Activated CD8-positive, alpha-beta memory T cell treated with anti-CD3 and anti-CD28 coated beads for 1 hour (primary cell): ENCODE measurements around the gene SRGAP1.
"Not testable (repeated sequence)": the region's sequence is repeated elsewhere in the genome, so short reads cannot be mapped to it uniquely, and the experiment has no call there.

Experiments used
- DNase-seq, 2 donors: peaks; one replicate each; pipeline ENCODE4 v3.0.0-alpha.2; 2020; ENCODE audit warnings: low read depth in 1 of 2; ENCODE audit errors: extremely low read depth in 1 of 2

Gene SRGAP1

DNA sequence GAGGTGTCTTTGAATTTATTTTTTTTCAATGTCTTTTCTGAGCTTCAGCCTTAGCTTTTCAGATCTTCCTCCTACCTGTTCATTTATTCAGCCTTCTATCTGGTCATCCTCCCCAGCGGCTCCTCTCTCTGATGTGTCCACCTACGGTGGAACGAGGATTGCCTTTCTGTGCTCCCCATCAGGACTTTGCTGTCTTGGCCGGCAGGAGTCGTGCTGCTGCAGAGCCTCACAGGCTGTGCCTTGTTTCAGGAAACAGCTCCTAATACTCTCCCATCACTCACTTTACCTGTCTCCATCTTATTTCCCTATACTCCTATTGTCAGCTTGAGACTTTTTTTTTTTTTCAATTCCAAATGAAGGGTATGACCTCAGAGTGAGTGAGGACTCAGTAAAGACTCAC is 300.7 kb downstream of the SRGAP1 start:
- no peak for DNase-seq

DNA sequence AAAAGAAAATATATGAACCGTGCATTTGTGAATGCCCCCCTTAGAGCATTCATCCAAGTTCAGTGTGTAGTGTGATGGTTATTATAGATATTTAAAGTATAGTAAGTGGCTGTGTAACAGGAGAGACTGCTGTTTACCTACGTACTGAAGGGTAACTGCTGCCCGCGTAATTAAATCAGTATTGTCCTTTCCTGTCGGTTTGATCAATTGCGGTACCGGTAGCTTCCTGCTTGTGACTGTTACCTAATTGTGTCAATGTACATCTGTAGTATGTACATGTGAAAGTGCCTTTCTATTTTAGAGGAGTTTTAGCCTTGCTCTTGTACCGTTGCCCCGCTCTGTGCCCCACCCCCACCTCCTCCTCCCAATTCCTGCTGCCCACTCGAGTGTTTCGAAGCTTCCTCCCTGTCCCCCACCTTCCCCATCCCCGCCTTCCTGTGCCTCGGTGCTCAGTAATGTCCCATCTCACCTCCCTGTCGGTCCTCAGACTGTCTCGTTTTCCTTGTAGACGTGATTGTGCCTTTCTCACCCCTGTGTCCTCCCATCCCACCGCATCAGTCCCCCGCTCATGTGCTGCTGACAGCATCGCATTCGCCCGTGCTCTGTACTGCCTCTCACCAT is 302.6 kb downstream of the SRGAP1 start:
- no peak for DNase-seq

DNA sequence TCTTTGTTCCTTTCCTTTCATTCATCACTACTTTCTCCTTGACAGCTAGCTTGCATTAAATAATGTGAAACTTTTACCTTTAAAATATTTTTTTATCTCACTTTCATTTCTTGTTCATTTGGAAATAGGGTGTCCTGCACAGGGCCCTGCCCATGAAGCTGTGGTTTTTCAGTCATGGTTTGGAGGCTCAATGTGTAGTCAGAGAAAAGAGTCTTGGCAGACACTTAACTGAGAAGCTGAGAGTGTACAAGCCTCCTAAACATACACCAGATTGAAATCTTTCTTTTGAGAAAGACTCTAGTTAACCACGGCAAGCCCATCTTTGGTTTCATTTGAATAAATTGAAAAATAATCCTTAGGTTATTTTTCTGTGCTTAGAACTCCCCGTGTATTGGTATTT is 303.4 kb downstream of the SRGAP1 start:
- no peak for DNase-seq

DNA sequence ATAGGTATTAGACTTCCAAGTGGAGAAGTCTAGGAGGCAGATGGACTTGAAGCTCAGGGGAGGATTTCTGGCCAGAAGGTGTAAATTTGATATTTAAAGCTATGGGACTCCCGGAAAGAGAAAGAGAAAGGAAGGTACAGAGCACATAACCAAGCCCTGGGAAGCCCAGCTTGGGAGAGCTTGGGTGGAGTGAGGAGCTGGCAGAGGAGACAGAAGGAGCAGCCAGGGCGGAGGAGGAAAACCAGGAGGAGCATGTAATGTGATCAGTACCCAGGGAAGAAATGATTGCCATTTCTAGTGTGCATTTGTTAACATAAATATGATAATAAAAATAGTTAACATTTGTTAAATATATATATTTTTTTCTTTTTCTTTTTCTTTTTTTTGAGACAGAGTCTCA is 310.2 kb downstream of the SRGAP1 start:
- DNase-seq: no peak

DNA sequence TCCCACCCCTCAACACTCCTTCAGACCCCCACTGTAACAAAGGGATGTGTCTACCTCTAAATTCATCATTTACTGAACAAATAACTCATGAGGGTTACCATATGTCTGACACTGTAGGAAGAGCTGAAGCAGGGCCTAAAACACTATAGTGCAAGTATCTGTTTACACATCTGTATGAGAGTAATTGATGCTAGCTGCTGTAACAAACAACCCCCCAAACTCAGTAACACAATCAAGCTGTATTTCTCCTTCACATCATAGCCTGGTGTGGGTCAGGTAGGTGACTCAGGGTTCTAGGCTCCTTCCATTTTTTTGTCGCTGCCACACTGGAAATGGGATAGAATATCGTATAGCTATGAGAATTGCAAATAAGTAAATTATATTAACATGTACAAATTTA is 312.6 kb downstream of the SRGAP1 start:
- no peak for DNase-seq

DNA sequence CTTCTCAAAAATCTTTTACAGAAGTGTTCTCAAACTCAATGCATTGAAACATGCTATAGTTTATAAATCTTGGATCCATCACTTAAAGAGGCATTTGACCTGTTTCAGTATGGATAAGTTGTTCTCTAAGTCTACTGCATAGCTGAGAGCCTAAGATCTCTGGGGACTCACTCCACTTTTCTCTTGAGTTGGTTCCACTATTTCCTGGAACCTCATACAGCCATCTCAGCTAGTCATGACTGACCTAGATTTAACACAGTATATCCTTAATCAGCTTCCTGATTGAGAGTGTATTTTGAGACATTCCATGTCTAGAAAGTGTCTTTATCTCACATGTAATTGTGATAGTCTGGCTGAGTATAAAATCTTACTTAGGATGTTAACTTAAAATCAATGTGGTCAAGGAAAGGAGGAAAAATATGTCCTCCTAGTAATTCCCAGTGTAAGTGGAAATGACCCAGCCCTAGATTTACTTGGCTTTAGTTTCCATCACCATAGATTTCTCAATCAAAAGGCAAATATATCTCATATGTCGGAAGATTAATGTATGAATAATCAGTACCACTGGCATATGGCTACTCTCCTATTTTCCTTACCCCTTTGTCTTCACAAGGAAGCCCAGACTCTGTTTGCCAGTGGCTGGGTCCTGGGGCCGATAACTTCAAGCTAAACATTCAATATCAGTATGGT is 315.7 kb downstream of the SRGAP1 start:
- DNase-seq: no peak

DNA sequence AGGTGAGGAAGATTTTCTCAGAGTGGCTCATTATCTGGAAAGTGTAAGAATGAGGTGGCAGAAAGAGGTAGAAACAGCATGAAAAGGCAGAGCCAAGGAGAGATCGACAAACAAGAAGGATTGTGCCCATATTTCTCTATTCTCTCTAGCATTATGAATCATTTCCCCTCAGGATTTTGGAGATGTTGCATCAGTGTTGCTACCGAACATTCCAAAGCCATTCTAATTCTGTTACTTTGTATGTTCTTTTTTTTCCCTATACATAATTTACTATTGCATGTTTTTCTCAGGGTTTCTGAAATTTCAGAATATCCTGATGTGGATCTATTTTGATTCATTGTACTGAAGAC is 316.2 kb downstream of the SRGAP1 start:
- no peak for DNase-seq

DNA sequence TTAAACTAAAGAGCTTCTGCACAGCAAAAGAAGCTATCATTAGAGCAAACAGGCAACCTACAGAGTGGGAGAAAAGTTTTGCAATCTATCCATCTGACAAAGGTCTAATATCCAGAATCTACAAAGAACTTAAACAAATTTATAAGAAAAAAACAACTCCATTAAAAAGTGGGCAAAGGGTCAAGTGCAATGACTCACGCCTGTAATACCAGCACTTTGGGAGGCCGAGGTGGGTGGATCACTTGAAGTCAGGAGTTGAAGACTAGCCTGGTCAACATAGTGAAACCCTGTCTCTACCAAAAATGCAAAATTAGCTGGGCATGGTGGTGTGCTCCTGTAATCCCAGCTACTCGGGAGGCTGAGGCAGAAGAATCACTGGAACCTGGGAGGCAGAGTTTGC is 322.1 kb downstream of the SRGAP1 start:
- not testable (repeated sequence) for DNase-seq

DNA sequence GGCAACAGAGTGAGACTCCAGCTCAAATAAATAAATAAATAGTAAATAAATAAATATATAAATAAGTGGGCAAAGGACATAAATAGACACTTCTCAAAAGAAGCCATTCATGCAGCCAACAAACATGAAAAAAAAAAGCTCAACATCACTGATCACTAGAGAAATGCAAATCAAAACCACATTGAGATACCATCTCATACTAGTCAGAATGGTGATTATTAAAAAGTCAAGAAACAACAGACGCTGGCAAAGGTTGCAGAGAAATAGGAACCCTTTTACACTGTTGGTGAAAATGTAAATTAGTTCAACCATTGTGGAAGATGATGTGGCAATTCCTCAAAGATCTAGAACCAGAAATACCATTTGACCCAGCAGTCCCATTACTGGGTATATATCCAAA is 322.5 kb downstream of the SRGAP1 start:
- not testable (repeated sequence) for DNase-seq

DNA sequence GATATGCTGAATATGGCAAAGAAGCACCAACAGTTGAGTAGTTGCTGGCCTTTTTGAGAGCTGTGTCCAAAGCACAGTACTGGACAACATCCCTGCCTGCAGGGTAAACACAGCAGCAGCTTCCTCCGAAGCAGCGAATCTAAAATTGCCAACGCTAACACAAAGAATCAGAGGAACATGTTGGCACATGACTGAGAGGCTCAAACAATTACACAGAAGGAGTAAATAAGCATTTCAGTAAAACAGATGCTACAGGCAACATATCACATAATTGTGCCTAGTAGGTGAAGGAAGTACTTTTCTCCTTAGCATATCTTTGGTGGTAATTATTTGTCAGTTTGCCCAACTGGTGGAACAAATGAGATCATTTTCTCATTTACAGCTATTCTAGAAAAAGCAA is 325.5 kb downstream of the SRGAP1 start:
- no peak for DNase-seq

DNA sequence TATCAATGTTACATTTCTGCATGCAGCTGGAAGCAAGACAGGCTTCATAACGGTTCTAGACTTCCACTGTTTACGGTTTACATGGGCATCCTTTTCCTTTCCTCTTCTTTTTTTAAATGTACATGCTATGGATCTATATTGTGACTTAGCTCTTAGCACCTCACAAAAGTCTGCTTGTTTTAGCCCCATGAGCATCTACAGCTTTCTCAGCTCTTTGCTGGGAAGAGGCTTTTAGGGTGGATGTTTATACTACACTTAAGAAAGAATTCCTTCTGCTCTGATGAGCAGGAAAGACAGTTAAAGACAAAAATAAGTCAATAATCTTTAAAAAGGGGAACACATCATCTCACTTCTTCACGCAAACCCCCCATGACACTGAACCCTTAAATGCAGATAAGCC is 326.2 kb downstream of the SRGAP1 start:
- DNase-seq: no peak

DNA sequence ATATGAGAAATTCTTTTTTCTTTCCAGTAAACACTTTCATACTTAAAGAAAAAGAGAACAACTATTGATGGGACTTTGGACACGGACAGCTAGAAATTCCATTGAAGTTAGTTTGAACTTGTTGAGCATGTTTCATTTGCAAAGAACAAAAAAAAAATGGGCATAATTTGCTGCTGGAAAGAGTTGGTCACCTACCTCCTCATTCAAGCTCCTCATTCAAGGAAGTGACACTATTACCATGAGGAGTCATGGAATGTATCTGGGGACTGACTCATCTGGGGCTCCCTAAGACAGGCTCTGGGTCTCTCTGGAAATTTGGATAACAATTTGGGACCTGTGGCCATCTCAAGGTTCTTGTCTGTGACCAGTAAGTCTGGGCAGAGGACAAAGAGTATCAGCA is 327.2 kb downstream of the SRGAP1 start:
- DNase-seq: no peak

DNA sequence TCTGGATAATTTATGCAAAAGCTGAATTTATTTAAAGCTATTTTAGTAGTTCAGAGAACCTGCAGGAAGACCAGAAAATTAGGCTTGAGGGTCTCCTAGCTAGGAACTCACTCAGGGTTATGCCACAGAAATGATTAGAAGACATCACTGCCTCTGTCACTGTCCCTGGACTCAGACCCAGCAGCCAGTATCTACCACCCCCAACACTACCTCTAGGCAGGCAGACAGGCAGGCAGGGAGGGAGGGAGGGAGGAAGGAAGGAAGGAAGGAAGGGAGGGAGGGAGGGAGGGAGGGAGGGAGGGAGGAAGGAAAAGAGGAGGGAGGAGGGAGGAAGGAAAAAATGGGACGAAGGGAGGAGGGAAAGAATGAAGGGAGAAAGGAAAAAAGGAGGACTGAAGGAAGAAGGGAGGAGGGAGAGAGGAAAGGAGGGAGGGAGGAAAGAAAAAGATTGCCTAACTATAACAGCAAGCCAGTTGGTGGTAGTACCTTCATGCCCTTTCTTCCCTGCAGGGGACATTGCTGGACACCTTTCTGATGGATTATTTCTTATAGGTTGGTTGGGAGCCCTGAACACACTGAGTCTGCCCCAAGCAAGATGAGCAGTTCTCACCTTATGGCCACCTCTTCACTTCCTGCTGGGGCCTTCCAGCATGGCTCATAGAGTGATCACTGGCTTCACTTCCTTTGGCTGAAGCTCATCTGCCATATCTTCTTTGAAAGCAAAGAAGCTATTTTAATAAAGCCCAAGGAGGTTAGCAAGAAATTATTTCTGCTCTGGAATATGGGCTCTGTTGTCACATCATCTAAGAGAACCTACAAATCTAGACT is 327.9 kb downstream of the SRGAP1 start:
- DNase-seq: no peak

DNA sequence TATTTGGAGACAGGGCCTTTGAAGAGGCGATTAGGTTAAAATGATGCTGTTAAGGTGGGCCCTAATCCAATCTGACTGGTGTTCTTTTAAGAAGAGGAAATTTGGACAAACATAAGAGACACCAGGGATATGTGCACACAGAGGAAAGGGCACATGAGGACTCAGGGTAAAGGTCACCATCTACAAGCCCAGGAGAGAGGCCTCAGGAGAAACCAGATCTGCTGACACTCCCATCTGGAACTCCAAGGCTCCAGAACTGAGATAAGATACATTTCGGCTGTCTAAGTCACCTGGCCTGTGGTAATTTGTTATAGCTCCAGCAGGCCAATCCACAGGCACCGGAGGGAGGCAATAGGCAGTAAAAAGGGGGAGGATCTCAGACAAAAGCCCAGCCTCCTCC is 329.0 kb downstream of the SRGAP1 start:
- DNase-seq: no peak

DNA sequence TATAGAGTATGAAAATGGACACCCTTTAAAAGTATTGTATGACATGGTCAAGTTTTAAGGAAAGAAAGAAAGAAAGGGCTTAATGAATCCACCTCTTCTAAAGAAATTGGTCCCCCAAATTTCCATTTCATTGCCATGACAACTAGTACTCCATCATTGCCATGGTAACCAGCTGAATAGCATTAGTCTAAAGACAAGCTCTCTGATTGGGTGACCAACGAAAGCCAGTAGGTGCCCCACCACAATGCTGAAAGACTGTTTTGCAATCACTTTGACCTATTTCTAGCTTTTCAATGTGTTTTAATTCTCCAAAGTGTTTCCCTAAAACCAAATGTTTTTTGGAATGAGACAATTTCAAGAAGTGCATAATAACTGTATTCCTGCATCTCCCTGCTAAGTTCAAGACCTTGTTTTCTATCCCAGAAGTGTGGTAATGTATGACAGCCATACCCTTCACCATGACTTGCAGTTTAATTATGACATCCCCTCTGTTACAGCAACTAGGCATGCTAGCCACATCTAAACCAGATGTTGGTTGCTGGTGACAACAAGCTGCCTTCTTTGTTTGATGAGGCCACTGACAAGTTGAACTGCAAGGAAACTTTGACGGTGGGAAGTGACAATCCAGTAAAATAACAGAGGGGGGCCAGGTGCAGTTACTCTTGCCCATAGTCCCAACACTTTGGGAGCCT is 330.9 kb downstream of the SRGAP1 start:
- no peak for DNase-seq

DNA sequence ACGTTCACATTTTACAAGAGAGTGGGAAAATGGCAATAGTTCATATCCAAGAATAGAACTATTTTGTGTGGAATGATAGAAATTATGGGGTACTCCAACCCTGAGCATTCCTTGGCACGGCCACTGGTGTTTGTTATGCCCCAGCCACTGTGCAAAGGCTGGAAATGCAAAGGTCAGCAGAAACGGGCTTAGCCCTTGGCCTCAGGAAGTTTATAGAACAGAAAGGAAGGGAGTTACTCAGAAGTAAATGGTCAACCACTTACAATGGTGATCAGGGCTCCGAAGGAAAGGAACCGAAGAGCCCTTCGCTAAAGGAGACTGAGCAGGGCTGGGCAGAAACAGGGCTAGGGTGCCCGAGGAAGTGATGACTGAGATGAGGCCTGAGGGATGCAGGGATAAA is 332.5 kb downstream of the SRGAP1 start:
- no peak for DNase-seq

DNA sequence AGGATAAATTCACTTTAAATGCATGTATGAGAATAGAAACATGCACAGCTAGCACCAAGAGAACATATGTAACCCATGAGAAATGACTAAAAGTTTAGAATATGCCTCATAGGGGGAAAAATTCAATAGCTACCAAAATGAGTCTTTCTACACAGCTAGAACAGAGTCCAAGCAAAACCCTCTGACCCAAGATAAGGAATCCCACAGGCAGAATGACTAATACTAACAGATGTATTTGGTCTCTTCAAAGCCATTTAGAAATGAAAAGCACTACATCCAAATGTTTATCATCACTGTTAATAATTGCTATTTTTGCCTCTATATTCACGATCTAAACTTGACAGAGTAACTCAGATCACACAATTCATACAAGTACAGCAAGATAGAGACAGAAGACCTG is 333.6 kb downstream of the SRGAP1 start:
- no peak for DNase-seq

DNA sequence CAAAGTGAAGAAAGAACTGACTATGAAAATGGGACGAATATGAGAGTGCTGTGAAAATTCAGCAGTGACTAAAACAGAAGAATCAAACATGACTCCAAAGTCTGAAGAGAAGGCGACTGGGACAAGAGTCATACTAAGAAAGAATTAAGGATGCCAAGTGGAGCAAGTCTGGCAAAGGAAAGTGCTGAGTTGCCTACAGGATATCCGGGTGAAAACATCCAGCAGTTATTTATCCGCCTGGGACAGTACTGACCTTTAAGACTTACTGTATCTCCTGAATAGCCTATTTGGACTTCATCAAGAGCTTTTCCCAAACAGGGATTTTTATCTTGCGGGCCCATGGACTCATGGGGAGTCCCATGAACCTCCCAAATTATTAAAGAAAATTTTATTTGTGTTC is 336.5 kb downstream of the SRGAP1 start:
- DNase-seq: no peak

DNA sequence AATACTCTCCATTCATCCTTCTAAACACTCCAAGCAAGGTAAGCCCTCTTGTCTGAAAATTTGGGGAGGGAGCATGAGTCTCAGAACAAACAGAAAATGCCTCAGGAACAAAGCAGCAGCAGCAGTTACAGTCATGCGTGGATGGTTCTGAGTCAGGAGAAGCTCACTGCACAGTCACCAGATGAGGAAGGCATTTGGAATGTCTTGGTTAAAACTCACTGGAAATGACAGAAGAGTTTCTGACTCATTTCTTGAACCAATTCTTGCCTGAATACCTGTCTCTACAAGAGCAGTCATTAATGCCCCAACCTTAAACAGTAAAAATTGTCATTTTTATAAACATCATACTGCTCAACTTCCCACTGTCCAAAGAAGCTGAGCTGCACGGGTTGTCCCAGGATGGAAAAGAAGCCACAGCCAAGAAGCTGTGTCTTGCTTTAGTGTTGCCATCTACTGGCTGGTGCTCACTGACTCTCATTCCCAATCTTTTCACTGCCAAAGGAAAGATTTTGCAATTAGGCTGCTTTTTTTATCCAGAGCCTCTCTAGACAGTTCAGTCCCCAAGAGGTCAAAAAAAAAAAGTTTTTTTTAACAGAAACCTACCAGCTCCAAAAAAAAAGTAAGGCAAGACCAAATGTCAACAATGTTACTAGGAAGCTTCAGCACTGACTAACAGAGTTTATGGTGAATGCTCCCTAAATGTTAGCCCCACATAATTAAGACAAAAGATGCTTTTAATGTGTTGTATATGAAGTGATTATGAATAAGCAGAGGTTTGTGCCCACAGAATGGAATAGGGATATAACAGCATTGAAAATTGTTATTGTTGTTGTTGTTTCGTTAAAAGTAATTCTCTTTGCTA is 337.2 kb downstream of the SRGAP1 start:
- DNase-seq: no peak

DNA sequence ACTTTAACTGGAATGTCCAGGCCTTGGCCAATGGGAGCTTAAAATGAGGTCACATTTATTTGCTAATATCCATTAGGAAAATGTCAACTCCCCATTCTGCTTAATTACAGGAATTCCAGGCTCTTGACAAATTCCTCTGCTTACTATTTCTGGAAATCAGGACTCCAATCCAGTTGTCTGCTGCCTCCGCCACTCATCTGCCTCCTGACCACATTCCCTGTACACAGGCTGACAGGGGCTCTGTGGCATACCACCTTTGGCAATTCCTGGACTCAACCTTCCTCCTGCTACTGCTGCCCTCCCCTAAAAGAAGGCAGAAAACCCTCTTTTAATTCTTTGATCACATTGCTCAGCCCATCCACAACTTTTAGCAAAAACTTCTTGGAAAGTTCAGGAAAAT is 339.7 kb downstream of the SRGAP1 start:
- DNase-seq: no peak

DNA sequence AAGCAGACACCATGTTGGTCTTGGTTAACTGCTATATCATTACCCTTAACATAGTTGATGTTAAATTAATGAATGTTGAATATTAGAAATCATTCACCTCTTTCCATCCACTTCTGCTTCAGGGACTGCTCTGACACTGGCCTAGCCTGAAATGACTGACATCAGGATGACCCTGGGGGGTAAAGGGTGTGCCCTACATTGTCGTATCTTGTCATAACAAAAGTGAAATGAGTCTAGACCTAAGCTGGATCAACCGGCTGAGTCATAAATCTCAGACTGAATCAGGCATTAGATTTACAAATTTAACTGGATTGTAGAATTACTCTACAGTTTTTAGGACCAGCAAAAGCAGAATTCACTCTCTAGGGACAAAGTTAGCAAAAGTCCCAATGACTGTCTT is 342.3 kb downstream of the SRGAP1 start:
- no peak for DNase-seq
